NCI-H526 treated with DMSO at 0.1 percent for 48 hours (cell line): ENCODE results near the gene UGT1A9.

Experiments used
- DNase-seq: peaks from one replicate; lab custom pipeline; 2025; lab: John Stamatoyannopoulos, UW

Gene UGT1A9

DNA sequence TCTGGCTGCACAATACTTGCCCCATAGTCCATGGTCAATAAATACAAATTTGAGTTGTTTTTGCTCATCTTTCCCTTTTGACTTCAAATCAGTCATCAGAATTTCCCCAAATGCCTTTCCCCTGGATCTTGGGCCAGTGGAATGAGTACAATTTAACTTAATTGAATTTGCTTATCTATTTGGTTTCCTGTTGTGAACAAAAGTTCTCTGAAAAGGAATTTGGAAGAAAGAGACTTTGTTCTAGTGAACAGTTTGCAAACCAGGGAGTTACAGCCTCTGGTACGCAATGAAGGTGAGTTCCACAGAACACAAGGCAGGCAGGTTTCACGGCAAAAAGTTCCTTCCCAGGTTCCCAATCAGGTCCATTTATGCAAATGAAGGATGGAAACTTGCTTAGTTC, 87.2 kb downstream of the UGT1A9 start:
- no peak for DNase-seq

GRCh38 chr2:233760043-233760442, 88.3 kb downstream of the UGT1A9 start, which contains the start of gene UGT1A1:
Gene UGT1A1 (plus strand): TSS chr2:233760270. CDS start chr2:233760288, 18 bp downstream.
- DNase-seq = no peak

GRCh38 chr2:233761040-233761769, 89.5 kb downstream of the UGT1A9 start:
- no peak for DNase-seq

DNA sequence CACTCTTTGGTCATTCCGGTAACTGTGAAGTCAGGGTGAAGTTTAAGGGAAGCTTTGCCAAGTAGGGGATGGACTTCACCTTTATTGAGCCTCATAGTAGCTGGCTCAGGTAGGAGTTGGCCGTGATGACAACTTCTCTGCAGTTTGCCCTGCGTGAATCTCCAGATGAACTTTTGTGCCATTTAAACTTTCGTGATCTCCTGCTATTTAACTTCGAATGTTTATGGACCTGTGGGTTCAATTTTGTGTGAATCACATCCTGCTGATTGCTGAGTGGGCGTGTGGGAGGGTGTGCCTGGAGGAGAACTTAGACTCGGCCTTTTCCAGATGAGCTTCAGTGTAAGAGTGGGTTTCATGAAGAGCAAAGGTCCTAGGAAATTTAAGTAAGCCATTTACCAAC, 92.6 kb downstream of the UGT1A9 start:
- no peak for DNase-seq

DNA sequence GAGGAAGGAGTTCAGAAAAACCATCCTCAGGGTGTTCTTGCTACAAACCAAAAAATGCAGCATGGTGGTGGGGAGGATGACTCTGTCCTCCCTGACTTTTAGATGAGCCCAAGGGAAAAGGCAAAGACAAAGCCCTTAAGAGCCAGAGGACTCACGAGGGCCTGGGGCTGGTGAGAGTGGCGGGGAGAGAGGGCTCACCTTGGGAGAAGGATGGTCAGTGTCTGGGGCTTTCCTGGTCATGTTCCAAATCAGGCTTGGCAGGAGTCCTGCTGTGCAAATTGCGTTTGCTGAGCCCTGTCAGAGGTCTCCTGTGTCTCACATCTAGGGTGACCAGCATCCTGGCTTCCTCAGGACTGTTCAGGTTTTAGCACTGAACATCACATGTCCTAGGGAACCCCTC, 93.1 kb downstream of the UGT1A9 start:
- no peak for DNase-seq

GRCh38 chr2:233766416-233766815, 94.7 kb downstream of the UGT1A9 start:
- no peak for DNase-seq

- DNase-seq = no peak
Observed at GRCh38 chr2:233768076-233768475, 96.4 kb downstream of the UGT1A9 start.

GRCh38 chr2:233769260-233769659, 97.6 kb downstream of the UGT1A9 start:
- DNase-seq = no peak

- no peak for DNase-seq
Observed at GRCh38 chr2:233772153-233772552, 100.5 kb downstream of the UGT1A9 start.

- DNase-seq = no peak
Observed at GRCh38 chr2:233772583-233772982, 100.9 kb downstream of the UGT1A9 start.

GRCh38 chr2:233773854-233774253, 102.2 kb downstream of the UGT1A9 start:
- no peak for DNase-seq

GRCh38 chr2:233775414-233775813, 103.7 kb downstream of the UGT1A9 start:
- DNase-seq = no peak

GRCh38 chr2:233778030-233778429, 106.3 kb downstream of the UGT1A9 start, which contains the start of gene MROH2A:
Gene MROH2A (plus strand): TSS chr2:233778330. CDS start chr2:233779359, 1,029 bp downstream.
- no peak for DNase-seq

GRCh38 chr2:233779722-233780121, 108.0 kb downstream of the UGT1A9 start:
- DNase-seq = no peak

GRCh38 chr2:233780771-233781170, 109.1 kb downstream of the UGT1A9 start:
- no peak for DNase-seq

DNA sequence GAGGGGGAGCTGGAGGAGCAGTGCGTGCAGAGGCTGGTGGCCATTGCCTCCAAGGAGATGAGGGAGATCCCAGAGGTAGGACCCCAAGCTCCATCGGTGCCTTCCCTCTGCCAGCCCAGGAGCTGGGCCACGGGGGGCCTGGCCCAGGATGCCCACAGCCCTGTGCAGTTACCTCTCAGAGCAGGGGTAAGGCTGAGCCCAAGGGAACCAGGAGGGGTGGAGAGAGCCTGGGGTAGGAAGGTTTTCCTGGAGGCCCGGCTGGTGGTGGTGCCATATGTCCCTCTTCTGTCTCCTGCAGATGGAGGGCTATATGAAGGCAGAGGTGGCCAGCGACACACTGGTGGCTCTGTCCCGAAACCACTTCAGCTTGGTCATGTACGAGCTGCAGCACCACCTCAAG, 117.9 kb downstream of the UGT1A9 start:
- no peak for DNase-seq

GRCh38 chr2:233791151-233791882, 119.6 kb downstream of the UGT1A9 start:
- no peak for DNase-seq

DNA sequence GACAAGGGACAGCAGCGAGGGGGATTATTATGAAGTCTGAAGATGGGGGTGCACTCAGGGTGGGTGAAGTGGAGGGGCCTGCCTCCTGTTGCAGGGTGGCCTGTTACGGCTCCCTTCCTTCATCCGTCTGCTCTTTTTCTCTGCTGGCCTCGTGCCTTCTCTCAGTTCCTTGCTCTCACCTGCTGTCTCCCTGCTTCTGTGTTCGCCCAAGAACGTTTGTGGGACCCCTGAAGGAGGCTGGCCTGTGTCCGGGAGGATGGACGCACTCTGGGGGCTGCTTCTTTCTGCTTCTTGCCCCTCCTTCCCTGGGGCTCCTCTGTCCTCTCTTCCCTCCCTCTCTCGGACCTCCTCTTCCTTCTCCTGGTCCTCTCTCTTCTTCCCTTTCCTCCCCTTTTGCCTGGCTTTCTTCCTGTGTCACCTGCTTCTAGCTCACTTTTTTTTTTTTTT, 120.2 kb downstream of the UGT1A9 start:
- DNase-seq = no peak

DNA sequence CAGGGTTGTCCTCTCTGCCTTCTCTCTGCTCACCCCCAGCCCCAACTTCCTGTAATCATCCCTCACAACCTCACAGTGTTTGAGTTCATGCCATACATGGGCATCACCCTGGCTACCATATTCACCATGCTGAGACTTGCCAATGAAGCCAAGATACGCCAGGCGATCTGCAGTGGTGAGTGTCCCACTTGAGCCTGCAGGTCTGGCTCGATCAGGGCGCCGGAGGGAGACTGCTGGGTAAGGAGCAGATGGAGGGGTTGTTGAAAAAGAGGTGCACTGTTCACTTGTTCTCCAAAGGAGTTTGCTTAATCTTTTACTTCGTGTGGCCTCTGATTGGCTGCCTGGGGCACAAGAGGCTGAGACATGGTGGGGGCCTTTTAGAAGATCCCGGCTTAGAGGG, 121.0 kb downstream of the UGT1A9 start:
- DNase-seq = no peak

- no peak for DNase-seq
Observed at GRCh38 chr2:233793465-233794127, 121.9 kb downstream of the UGT1A9 start.

GRCh38 chr2:233794128-233794658, 122.5 kb downstream of the UGT1A9 start:
- DNase-seq = no peak

GRCh38 chr2:233795735-233796171, 124.1 kb downstream of the UGT1A9 start:
- DNase-seq = no peak
